ENCODE measurements around the gene MAP3K1. TPM values are rescaled to one million over a fixed set of nuclear protein-coding genes. Genes with fewer than 3 reads are reported as not detected.

MAP3K1 gene
- total and polyA plus RNA-seq, 9 of the 15 experiments (the other 6 are each of a cell fraction or from before 2014, with no cell fraction given) = 3.9 to 13.9 (median 7.5) TPM

DNA sequence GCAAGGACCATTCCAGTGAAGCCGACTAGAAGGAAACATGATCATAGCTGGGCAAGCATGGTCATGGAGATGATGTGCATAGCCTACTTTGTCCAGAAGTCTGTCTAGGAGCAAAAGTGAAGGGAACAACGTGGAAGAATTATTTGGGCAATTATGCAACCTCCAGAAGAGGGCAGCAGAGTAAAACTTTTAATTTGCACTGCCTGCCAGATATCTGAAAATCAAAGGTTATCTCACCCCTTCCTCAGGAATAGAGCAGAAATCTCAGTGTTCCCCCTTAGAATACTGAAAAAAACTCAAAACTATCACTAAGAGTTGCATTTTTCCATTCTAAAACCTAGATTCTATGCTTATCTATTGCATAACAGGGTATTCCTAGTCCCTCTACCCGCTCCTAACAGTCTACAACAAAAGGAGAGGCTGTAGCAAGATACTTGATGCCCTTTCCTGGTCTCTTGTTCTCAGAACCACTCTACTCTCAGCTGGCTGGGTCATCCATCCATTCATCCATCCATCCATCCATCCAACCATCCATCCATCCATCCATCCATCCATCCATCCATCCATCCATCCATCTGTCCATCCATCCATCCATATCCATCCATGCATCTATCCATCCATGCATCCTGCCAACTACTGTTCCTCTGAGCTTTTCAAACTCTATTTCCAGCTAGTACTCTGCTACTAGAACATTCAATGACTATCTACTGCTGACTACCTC is 85.7 kb downstream of the MAP3K1 start (continued):
- TF ChIP-seq, protein P1, sequence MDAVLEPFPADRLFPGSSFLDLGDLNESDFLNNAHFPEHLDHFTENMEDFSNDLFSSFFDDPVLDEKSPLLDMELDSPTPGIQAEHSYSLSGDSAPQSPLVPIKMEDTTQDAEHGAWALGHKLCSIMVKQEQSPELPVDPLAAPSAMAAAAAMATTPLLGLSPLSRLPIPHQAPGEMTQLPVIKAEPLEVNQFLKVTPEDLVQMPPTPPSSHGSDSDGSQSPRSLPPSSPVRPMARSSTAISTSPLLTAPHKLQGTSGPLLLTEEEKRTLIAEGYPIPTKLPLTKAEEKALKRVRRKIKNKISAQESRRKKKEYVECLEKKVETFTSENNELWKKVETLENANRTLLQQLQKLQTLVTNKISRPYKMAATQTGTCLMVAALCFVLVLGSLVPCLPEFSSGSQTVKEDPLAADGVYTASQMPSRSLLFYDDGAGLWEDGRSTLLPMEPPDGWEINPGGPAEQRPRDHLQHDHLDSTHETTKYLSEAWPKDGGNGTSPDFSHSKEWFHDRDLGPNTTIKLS (IDR thresholded peaks at IDR 0.05; ENCODE audit: borderline replicate concordance, low read depth) = no peak
- TF ChIP-seq CBX8 (IDR thresholded peaks at IDR 0.05; ENCODE audit: borderline replicate concordance, extremely low read depth, low read depth, low read length, poor library complexity, severe bottlenecking) = no peak
- peak; percentile 75 for TF ChIP-seq SMC3 (conservative IDR thresholded peaks at IDR 0.05; ENCODE audit: insufficient read depth, low read depth, low read length)
- peak; percentile 64; the same call in 1 of the 2 replicates for TF ChIP-seq ARID2 (IDR thresholded peaks at IDR 0.05)
- TF ChIP-seq SP1 (CRISPR knock-in tag; IDR thresholded peaks at IDR 0.05) = 0 out of 2 replicates have a peak, but pooled peaks have one; percentile 29
- peak; percentile 81 for TF ChIP-seq CEBPB (tag; IDR thresholded peaks at IDR 0.05)
- TF ChIP-seq CTCF (IDR thresholded peaks at IDR 0.05 in 2 of 3, conservative IDR thresholded peaks at IDR 0.05 in 1 of 3; ENCODE audit: insufficient read depth in 2 of 3, low read depth in 1 of 3, low read length in 3 of 3) = peak; percentile 67 to 87 (median 71)
- no peak for TF ChIP-seq ETV6 (IDR thresholded peaks at IDR 0.05; ENCODE audit: borderline replicate concordance in 1 of 2, low read depth in 2 of 2, low read length in 1 of 2)
- no peak for TF ChIP-seq ETV6 (CRISPR knock-in tag; IDR thresholded peaks at IDR 0.05; ENCODE audit: borderline replicate concordance)
- no peak for TF ChIP-seq RFX1 (IDR thresholded peaks at IDR 0.05)
- peak; percentile 74; the same call in 1 of the 2 replicates for TF ChIP-seq ZNF24 (IDR thresholded peaks at IDR 0.05)
- TF ChIP-seq GATA2 (CRISPR knock-in tag; IDR thresholded peaks at IDR 0.05) = peak; percentile 55; the same call in 1 of the 2 replicates
- TF ChIP-seq HNRNPLL (IDR thresholded peaks at IDR 0.05; ENCODE audit: low read depth, low read length, poor library complexity, severe bottlenecking) = no peak
- TF ChIP-seq, protein P2, sequence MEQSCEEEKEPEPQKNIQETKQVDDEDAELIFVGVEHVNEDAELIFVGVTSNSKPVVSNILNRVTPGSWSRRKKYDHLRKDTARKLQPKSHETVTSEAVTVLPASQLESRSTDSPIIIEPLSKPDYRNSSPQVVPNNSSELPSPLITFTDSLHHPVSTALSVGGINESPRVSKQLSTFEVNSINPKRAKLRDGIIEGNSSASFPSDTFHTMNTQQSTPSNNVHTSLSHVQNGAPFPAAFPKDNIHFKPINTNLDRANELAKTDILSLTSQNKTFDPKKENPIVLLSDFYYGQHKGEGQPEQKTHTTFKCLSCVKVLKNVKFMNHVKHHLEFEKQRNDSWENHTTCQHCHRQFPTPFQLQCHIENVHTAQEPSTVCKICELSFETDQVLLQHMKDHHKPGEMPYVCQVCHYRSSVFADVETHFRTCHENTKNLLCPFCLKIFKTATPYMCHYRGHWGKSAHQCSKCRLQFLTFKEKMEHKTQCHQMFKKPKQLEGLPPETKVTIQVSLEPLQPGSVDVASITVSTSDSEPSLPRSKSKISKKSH (CRISPR knock-in tag; IDR thresholded peaks at IDR 0.05) = no peak
- 0 out of 2 replicates have a peak, but pooled peaks have one; percentile 26 for TF ChIP-seq GATAD2B (IDR thresholded peaks at IDR 0.05; ENCODE audit: borderline replicate concordance)
- TF ChIP-seq, protein P3, sequence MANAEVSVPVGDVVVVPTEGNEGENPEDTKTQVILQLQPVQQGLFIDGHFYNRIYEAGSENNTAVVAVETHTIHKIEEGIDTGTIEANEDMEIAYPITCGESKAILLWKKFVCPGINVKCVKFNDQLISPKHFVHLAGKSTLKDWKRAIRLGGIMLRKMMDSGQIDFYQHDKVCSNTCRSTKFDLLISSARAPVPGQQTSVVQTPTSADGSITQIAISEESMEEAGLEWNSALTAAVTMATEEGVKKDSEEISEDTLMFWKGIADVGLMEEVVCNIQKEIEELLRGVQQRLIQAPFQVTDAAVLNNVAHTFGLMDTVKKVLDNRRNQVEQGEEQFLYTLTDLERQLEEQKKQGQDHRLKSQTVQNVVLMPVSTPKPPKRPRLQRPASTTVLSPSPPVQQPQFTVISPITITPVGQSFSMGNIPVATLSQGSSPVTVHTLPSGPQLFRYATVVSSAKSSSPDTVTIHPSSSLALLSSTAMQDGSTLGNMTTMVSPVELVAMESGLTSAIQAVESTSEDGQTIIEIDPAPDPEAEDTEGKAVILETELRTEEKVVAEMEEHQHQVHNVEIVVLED (CRISPR knock-in tag; IDR thresholded peaks at IDR 0.05) = no peak
- no peak for TF ChIP-seq THRA (IDR thresholded peaks at IDR 0.05)
- TF ChIP-seq RAD21 (CRISPR knock-in tag; conservative IDR thresholded peaks at IDR 0.05 in 1 of 2, IDR thresholded peaks at IDR 0.05 in 1 of 2) = peak; percentile 91 to 97
- peak in 1 of 2 experiments; percentile 43; a peak in 2 of 4 replicates for TF ChIP-seq KDM1A (IDR thresholded peaks at IDR 0.05)
